DND-41 (cell line): ENCODE data around the gene OPN5.

ENCODE experiments used
- EZH2 ChIP-seq: IDR thresholded peaks from 3 replicates; pipeline ENCODE4 v1.6.1; 2012; ENCODE audit warnings: borderline replicate concordance, low read depth, mild to moderate bottlenecking, moderate library complexity, low read length, inconsistent platforms; ENCODE audit not compliant: severe bottlenecking
- TF ChIP-seq, protein P1 (sequence below): IDR thresholded peaks from 2 replicates; pipeline ENCODE4 v1.5.1; 2012; ENCODE audit warnings: borderline replicate concordance, low read length, moderate library complexity, mild to moderate bottlenecking; ENCODE audit not compliant: poor library complexity, severe bottlenecking; ENCODE audit errors: extremely low read depth

DNA sequence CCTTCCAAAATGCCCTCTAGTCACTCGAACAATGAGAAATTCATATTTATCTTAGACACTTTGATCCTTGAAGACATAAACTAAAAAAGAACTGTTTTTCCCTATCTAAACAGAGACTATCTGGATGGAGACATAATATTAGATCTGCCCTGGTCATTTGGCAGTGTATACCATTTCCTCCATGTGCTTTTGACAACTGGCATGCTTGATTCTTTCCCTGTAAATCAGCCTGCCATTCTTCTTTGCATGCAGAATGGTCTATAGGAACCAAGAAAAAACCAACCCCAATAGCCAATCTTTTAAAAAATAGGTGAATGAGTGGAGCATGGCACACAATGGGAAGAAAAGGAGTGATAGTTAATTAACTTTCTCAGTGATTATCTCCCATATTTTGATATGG lies 93.8 kb downstream of the OPN5 start:
- TF ChIP-seq, protein P1, sequence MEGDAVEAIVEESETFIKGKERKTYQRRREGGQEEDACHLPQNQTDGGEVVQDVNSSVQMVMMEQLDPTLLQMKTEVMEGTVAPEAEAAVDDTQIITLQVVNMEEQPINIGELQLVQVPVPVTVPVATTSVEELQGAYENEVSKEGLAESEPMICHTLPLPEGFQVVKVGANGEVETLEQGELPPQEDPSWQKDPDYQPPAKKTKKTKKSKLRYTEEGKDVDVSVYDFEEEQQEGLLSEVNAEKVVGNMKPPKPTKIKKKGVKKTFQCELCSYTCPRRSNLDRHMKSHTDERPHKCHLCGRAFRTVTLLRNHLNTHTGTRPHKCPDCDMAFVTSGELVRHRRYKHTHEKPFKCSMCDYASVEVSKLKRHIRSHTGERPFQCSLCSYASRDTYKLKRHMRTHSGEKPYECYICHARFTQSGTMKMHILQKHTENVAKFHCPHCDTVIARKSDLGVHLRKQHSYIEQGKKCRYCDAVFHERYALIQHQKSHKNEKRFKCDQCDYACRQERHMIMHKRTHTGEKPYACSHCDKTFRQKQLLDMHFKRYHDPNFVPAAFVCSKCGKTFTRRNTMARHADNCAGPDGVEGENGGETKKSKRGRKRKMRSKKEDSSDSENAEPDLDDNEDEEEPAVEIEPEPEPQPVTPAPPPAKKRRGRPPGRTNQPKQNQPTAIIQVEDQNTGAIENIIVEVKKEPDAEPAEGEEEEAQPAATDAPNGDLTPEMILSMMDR, result no peak
- no peak for TF ChIP-seq EZH2
